PFSK-1 (cell line): Measurements from ENCODE around the gene ELAC2.

ENCODE experiments used
- FOXP2 ChIP-seq: optimal IDR thresholded peaks from 2 replicates; pipeline ENCODE3; 2011; ENCODE audit warnings: borderline replicate concordance, control low read depth, inconsistent platforms; ENCODE audit not compliant: insufficient read depth; ENCODE audit errors: extremely low read length, extremely low read depth
- POLR2AphosphoS5 ChIP-seq: IDR thresholded peaks from 2 replicates; pipeline ENCODE4 v1.6.1; 2012; ENCODE audit warnings: low read depth, mild to moderate bottlenecking, control low read depth, low read length, moderate library complexity
- SIN3A ChIP-seq: IDR thresholded peaks from 2 replicates; pipeline ENCODE4 v1.6.1; 2012; ENCODE audit warnings: mild to moderate bottlenecking, low read length, moderate library complexity, borderline replicate concordance; ENCODE audit not compliant: insufficient read depth
- TAF1 ChIP-seq: IDR thresholded peaks from 2 replicates; pipeline ENCODE4 v1.6.1; 2012; ENCODE audit warnings: low read length, control low read depth, borderline replicate concordance; ENCODE audit not compliant: insufficient read depth
- TF ChIP-seq, protein P1 (sequence below), 2 experiments: IDR thresholded peaks; 2 replicates each; pipeline versions ENCODE4 v1.6.1 to v1.8.0; 2011 to 2012; ENCODE audit warnings: low read depth in 2 of 2, low read length in 2 of 2, control low read depth in 1 of 2, inconsistent platforms in 1 of 2, mild to moderate bottlenecking in 1 of 2, moderate library complexity in 1 of 2; ENCODE audit not compliant: insufficient read depth in 1 of 2

The ELAC2 gene

DNA sequence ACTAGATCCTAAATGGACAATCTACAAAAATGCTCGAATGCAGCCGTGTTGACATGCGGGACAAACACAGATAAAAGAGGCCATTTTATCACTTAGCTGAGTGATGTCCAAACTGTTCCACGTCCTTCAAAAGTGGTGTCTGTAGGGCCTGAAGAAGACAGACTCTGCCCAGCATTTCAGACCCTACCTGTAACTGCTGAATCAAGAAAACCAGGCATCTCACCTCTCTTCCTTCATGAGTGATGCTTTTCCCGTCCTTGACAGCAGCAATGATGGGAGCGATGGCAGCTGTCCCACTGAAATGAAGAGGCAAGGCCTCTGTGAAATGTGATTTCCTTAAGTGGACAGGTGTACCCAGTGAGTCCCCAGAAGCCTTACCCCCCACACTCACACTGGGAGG, 12.3 kb downstream of the ELAC2 start:
- TF ChIP-seq, protein P1, sequence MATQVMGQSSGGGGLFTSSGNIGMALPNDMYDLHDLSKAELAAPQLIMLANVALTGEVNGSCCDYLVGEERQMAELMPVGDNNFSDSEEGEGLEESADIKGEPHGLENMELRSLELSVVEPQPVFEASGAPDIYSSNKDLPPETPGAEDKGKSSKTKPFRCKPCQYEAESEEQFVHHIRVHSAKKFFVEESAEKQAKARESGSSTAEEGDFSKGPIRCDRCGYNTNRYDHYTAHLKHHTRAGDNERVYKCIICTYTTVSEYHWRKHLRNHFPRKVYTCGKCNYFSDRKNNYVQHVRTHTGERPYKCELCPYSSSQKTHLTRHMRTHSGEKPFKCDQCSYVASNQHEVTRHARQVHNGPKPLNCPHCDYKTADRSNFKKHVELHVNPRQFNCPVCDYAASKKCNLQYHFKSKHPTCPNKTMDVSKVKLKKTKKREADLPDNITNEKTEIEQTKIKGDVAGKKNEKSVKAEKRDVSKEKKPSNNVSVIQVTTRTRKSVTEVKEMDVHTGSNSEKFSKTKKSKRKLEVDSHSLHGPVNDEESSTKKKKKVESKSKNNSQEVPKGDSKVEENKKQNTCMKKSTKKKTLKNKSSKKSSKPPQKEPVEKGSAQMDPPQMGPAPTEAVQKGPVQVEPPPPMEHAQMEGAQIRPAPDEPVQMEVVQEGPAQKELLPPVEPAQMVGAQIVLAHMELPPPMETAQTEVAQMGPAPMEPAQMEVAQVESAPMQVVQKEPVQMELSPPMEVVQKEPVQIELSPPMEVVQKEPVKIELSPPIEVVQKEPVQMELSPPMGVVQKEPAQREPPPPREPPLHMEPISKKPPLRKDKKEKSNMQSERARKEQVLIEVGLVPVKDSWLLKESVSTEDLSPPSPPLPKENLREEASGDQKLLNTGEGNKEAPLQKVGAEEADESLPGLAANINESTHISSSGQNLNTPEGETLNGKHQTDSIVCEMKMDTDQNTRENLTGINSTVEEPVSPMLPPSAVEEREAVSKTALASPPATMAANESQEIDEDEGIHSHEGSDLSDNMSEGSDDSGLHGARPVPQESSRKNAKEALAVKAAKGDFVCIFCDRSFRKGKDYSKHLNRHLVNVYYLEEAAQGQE (IDR thresholded peaks at IDR 0.05; ENCODE audit: insufficient read depth in 1 of 2, low read depth in 2 of 2, low read length in 2 of 2), result no peak
- TF ChIP-seq SIN3A, result no peak
- TF ChIP-seq TAF1, result no peak
- TF ChIP-seq FOXP2, result no peak
- TF ChIP-seq POLR2AphosphoS5, result no peak

DNA sequence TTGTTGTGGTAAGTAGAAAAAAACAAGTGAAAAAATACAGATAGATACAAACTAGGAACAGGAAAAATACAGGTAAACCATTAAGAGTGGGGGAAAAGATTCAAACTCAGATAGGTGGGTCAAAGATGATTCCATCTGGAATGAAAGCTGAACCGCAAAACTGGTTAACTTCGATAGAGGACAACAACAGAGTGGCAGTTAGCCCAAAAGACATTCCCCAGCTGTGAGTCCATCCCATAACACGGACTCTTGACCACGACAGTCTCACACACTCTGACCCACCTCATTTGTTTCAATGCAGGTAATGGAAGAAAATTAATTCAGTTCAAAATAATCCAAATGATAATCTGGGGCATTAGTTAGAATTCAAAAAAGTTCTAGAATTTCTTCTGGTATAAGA, 13.5 kb downstream of the ELAC2 start:
- TF ChIP-seq SIN3A (no peak), TAF1 (no peak), POLR2AphosphoS5 (no peak), FOXP2 (no peak)
- TF ChIP-seq, protein P1 (IDR thresholded peaks at IDR 0.05; ENCODE audit: insufficient read depth in 1 of 2, low read depth in 2 of 2, low read length in 2 of 2), result no peak

DNA sequence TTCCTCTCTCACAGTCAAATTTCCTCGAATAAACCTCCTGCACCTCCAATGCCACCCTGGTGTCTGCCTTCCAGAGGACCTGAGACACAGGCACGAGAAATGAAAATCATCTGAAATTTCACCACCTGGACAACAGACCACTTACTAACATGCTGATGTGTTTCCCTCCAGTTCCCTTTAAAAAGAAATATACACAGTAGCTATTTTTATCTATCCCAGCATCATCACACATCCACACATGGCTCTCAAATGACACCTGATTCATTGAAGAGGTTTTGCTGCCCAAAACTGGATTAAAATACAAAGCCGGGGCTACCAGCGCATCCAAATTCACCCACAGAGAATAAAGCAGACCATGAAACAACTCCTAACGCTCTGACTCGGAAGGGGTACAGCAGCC, 13.9 kb downstream of the ELAC2 start:
- no peak for TF ChIP-seq TAF1

DNA sequence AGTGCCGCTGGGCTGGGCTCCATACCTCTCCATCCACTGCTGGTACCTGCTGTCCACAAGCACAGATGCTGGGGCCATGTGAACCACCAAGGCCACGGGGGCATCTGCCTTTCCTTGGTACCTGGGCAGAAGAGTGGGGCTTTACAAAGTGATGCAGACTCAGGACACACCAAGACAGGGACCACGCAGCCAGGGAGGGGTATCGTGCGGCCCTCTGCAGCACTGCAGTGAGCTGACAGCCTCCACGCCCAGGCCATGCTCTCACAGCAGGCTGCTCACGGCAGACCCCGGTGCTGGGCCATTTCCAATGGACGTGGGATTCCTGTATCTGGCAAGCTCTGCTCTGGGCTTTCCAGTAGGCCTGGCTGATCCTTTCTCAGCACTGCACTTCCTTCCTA, 14.4 kb downstream of the ELAC2 start:
- TF ChIP-seq, protein P1 (IDR thresholded peaks at IDR 0.05; ENCODE audit: insufficient read depth in 1 of 2, low read depth in 2 of 2, low read length in 2 of 2), result no peak

DNA sequence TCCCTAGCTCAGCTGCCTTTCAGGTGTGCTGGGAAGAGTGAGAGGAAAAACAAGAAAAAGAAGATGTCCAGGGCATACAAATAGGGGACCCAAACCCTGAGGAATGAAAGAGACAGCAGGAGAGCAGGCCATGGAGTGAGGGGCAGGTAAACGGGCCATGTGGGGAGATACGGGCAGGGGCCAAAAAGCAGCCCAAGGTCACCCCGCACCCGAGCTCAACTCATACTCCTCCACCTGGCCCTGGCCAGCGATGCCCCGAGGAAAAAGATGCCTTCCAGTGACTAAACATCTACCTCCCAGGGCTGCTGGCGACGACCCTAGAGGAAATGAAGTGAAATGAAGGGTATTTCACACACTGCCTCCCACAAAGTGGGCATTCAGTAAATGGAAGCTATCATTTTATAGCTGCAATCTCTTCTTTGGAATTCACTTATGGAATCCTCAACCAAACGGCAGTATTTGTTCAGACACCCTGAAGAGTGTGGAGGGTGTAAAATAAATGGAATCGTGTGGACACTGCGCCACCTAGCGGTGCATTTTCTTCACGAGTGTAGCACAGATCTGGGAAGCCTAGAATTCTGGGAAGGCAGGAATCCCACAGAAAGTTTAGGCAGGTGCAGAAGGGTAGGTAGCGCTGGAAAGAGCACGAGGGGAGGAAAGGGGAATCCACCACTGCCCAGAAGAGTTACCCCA, 14.9 kb downstream of the ELAC2 start:
- TF ChIP-seq, protein P1 (IDR thresholded peaks at IDR 0.05; ENCODE audit: insufficient read depth in 1 of 2, low read depth in 2 of 2, low read length in 2 of 2), result no peak
- TF ChIP-seq TAF1, result no peak
- no peak for TF ChIP-seq FOXP2
- no peak for TF ChIP-seq POLR2AphosphoS5
- TF ChIP-seq SIN3A, result no peak
